HG03108 (cell line): Measurements from ENCODE around the gene TRIM51.
"Not testable (repeated sequence)": the region's sequence is repeated elsewhere in the genome, so short reads cannot be mapped to it uniquely, and the experiment has no call there.

Experiments
- ATAC-seq: cut with Tn5 transposase; IDR thresholded peaks from one replicate; pipeline ENCODE4 v1.9.1; 2021; ENCODE audit warnings: moderate library complexity; ENCODE audit not compliant: unreplicated experiment

Gene TRIM51, protein sequence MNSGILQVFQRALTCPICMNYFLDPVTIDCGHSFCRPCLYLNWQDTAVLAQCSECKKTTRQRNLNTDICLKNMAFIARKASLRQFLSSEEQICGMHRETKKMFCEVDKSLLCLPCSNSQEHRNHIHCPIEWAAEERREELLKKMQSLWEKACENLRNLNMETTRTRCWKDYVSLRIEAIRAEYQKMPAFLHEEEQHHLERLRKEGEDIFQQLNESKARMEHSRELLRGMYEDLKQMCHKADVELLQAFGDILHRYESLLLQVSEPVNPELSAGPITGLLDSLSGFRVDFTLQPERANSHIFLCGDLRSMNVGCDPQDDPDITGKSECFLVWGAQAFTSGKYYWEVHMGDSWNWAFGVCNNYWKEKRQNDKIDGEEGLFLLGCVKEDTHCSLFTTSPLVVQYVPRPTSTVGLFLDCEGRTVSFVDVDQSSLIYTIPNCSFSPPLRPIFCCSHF

DNA sequence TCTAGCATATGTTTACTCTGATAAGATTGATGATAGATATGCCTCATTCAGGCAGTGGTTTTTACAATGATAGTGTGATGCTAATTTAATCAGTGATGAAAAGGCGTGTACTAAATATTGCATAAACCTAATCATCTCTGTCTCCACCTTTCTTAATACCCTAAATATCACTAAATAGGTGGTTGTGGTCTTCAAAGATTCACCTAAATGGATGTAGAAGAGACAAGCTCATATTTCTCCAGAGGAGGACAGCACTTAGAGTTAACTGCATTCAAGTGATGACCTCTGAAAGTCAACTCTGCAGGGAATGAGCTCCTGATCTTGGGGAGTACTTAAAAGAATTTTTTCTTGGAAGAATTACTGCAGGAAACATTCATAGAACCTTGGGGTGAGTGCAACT is at the start of gene TRIM51:
TSS of gene TRIM51 (plus strand) at position 301 of the 400 bp plus-strand sequence. CDS start 2,132 bp downstream, outside the sequence.
- not testable (repeated sequence) for ATAC-seq

DNA sequence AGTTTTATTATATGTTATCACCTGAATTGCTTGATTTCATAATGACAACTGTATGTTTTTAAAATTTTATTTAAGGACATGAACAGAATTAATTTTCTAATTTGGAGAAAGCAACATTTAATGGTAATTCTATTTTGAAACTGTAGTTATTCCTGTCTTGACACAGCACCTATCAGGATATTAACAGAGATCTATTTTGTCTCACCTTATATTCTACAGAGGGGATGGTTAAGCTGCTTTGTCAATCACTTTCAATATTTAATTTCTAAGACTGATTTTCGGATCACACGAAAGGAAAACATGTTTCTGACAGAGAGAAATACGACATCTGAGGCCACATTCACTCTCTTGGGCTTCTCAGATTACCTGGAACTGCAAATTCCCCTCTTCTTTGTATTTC is 44.6 kb upstream of the TRIM51 start, which contains the start of gene OR5D16:
TSS of gene OR5D16 (plus strand) at position 301 of the 400 bp plus-strand sequence. CDS start at position 301, 0 bp downstream.
- ATAC-seq, result no peak

DNA sequence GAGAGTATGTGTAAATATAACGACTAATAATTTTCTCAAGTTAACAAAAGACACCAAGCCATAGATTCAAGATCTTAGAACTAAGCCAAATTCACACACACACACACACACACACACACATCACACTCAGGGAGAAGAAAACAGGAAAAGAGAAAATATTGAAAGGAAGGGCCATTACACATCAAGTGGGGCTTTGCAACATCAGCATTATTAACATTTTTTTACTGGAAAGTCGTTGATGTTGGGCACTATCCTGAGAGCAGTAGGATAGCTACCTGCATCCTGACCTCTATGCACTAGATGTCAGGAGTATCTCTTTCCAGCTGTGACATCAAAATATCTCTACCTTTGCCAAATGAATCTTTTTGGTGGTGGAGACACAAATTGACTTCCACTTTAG is 35.6 kb upstream of the TRIM51 start:
- no peak for ATAC-seq

DNA sequence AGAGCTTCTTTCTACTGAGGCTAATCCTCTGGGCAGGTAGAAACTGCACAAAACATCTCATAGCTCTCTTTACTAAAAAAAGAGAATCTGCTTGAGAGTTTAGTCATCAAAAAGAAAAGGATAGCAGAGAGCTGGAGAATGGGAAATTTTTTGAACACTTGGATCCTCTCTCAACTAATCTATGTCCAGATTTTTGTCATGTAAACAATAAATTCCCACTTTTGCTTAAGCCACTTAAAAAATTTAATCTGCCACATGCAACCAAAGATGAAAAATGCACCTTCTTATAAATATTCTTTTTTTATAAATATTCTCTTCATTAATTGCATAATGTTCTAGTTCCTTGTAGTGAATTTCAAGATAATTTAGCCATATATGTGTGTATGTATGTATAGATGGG is 34.1 kb upstream of the TRIM51 start:
- no peak for ATAC-seq

DNA sequence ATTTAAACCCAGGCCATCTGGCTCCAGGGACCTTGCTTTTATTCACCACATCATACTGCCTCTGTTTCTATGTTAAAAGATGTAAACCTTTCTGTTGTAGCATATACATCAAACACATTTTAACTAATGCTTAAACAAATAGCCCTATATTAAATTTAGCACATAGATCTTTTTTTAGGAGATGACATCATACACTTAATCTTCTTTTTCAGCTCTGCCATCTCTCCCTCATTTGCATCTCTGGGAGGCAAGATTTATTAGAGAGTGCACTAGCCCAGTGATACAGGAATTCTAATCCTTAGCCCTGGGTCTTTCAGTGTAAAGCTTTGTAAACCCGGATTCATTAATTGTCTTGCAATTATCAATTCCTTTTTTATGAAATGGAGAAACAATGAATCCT is 31.0 kb upstream of the TRIM51 start:
- ATAC-seq, result no peak

DNA sequence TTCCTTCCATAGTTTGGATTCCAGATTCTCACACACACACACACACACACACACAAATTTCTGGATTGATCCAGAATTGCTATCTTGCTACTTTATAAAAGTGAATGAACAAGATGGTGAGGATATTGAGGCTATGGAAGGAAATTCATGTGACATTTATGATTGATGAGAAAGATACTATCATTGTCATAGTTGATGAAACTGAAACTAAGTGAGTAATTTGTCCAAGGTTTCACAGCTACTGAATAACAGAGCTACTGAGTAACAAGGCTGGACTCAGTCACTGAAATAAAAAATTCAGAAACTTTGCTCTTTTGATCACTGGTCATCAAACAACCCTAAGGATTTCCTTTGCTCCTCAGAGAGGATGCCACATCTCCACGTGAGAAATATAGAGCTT is 28.4 kb upstream of the TRIM51 start:
- no peak for ATAC-seq

DNA sequence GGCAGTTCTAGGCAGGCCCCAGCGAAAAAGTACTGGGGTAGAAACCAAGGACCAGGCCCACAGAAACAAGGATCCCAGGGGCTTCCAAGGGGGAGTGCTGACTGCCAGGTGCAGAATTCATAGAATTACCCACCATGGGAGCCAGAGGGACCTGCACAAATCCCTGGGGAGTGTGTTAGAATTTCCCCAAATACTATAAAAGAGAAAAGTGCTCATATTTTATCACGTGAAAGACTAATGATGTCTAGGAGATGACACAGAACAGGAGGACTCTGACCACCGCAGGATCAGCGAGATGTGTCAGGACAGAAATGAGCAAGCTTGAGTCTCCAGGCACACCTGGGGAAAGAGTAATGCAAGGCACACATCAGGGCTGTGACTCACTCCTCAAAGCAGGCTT is 15.7 kb upstream of the TRIM51 start:
- not testable (repeated sequence) for ATAC-seq

DNA sequence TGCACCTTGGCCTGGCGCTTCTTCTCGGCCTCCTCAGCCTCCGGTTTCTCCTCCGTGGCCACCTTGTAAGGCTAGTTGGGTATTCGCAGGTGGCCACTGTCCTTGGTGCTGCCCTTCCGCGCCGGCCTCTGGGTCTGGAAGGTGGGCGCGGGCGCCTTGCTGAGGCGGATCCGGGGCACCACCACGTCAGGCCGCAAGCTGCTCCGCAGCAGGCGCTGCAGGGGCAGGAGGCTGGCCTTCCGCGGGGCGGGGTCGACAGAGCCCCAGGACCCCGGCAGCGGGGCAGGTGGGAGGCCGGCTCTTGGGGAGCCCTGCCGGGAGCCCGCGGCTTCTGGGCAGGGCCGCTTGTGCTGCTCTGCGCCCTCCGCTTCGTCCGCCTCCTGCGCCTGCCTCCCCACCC is 10.4 kb upstream of the TRIM51 start:
- ATAC-seq, result not testable (repeated sequence)

DNA sequence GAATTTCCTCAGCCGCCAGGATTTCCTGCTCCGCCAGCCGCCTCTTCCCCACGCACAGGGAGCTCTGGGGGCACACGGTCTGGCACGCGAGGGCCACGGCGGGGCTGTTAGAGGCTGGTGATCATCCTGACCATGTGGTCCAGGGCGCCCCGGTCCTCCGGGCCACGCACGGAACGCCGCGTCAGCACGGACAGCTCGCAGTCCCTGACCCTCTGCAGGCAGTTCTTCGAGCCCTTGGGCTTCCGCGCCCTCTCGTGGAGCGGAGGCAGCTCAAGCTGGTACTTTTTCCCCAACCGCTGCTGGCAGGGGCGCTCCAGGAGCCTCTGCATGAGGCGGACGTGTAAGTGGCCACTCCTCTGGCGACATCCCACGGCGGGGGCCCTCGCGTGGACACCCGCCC is 10.0 kb upstream of the TRIM51 start:
- not testable (repeated sequence) for ATAC-seq

DNA sequence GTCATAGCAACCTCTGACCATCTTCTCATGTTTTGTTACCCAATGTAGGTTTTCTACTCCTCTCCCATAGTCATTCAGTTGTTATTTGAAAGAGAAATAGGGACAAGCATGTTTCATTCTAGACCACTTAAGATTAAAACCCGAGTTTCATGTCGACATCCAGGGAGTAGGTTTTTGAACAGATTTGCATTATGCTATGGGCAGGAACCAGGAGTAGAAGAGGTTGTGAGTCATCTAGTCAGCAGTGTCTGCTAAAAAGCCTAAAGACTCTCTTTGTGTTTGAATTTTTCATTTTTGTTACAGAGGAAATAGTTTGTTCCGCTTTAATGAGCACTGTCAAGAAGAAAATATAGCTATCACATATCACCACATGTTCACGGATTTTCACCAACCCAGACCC is 1.9 kb downstream of the TRIM51 start:
- not testable (repeated sequence) for ATAC-seq

DNA sequence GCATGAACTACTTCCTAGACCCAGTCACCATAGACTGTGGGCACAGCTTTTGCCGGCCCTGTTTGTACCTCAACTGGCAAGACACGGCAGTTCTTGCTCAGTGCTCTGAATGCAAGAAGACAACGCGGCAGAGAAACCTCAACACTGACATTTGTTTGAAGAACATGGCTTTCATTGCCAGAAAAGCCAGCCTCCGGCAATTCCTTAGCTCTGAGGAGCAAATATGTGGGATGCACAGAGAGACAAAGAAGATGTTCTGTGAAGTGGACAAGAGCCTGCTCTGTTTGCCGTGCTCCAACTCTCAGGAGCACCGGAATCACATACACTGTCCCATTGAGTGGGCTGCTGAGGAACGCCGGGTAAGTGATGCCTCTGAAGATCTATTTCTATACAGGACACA is 2.4 kb downstream of the TRIM51 start:
- not testable (repeated sequence) for ATAC-seq

DNA sequence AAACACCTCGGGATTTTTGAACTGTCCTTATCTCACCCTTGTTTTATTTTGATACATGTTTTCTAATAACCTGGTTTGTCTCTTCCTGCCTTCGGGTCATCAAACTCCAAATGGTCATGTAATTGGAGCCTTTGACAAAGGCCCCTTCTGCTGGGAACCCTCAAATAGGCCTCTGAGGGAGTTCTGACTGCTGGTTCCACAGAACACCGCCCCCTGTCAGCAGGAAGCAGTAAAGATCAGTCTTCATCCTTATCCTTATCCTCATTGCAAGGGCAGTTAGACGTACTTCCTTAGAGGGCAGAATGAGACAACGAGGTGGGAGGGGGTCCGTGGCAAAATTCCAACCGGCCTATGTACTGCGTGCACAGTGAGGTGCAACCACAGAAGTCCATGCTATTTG is 12.1 kb downstream of the TRIM51 start:
- ATAC-seq, result no peak

DNA sequence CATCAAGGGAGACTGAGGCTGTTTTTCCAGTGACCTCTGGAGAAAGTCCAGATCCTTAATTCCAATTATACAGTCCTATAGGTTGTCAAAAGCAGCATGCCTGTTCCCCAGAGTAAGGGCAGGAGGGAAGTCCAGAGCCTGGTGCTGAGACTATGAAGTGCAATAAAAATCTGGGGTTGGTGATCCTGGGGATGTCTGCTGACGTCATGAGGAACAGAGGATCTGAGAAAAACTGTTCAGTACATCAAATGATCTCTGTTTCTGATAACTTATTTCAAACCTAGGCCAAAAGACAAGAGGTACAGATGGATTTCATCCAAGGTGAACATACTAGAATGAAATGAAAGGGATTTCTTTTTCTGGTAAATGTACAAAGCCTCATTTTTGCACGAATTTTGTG is 19.2 kb downstream of the TRIM51 start:
- ATAC-seq, result no peak

DNA sequence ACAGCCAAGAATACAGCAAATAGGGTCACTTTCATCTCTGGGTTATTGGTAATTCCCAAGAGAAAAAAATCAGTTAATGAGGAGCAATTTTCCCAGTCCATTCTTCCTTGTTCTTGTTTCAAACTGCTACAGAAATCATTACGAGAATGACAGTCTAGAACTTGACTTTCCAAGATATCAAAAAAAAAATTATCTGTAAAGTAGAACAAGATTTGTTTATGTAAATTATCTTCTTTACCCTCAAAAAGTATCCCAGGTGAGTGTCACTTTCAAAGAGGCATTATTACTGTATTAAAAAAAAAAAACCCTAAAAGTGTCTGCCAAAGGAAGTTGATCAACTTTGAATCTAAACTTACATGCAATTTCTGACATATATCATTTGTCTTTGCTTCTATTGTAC is 31.4 kb downstream of the TRIM51 start, which contains the start of gene OR5W2:
TSS of gene OR5W2 (minus strand) at position 101 of the 400 bp plus-strand sequence. CDS start at position 101, 0 bp downstream.
- ATAC-seq, result no peak

DNA sequence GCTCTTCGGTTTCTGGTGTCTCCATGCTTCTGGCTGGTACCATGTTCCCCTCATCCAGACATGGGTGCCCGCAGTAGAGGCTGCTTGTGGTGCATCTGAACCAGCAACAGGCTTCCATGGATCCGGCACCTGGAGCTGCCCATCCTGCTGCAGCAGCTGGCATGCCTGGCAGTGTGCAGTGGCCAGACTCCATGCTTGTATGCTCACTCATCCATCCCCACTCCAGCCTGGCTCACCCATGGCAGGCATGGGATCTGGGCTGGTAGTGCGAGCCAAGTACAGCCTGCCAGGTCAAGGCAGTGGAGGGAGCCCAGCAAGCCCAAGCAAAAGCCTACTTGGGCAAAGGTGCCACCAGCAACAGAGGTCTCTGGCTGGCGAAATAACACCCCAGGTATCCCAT is 37.4 kb downstream of the TRIM51 start:
- no peak for ATAC-seq

DNA sequence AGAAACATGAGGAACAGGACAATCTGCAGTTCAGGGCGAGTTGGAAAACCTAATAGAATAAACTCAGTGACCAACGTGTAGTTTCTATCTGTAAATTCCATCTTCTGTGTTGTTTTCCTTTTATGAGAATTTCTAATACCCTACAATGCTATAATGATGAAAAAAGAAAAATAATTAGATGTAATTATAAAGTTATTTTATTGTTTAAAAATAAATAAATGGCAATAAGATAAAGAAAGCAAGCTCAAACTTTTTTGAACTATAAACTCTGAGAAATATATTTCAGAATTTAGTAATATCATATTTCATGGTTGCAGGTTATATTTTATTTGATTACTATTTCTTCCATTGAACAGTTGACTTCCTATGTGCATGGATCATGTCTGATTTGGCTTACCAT is 53.2 kb downstream of the TRIM51 start, which contains the start of gene OR5I1:
TSS of gene OR5I1 (minus strand) at position 101 of the 400 bp plus-strand sequence. CDS start at position 101, 0 bp downstream.
- no peak for ATAC-seq
